Measurements from ENCODE around the gene ATP1A2.

Gene ATP1A2

GRCh38 chr1:160116283-160117147, 956 bp downstream of the ATP1A2 start:
- H3K4me2 ChIP-seq (ENCODE audit: low read length): no peak overlapping the region
- no peak overlapping the region for H3K27ac ChIP-seq (ENCODE audit: low read depth, low read length, poor library complexity, severe bottlenecking)
- no peaks in the 10 kb centered on the region for H3K4me1 ChIP-seq (ENCODE audit: insufficient read depth, low read length, severe bottlenecking)
- no peaks in the 10 kb centered on the region for H3F3A ChIP-seq (ENCODE audit: insufficient read depth, low read length)
- no peaks in the 10 kb centered on the region for H3K79me2 ChIP-seq (ENCODE audit: insufficient read depth, low read length)
- H3K9ac ChIP-seq (ENCODE audit: low read length): no peak overlapping the region
- no peak overlapping the region for H2AFZ ChIP-seq (ENCODE audit: low read length)
- no peaks in the 10 kb centered on the region for H3K36me3 ChIP-seq (ENCODE audit: insufficient read depth, low read length)
- TF ChIP-seq CTCF (IDR thresholded peaks at IDR 0.05; ENCODE audit: low read length) (no peak; the same call in 1 of the 2 replicates), EZH2 (IDR thresholded peaks at IDR 0.05; ENCODE audit: borderline replicate concordance, low read length) (no peak)
- H3K4me3 ChIP-seq (ENCODE audit: low read depth, low read length, poor library complexity, severe bottlenecking): no peak overlapping the region
- H3K27me3 ChIP-seq (ENCODE audit: insufficient read depth, low read length): peaks cover 11% of the 10 kb centered on the region; the same call in 1 of the 2 replicates
- H3K9me3 ChIP-seq (ENCODE audit: low read length): no peaks in the 10 kb centered on the region
- H4K20me1 ChIP-seq (ENCODE audit: insufficient read depth, low read length): no peaks in the 10 kb centered on the region
- H3K9me2 ChIP-seq (ENCODE audit: low read depth, low read length): no peaks in the 10 kb centered on the region

GRCh38 chr1:160117300-160117699, 1.7 kb downstream of the ATP1A2 start:
- Histone ChIP-seq H3K4me3 (ENCODE audit: low read depth, low read length, poor library complexity, severe bottlenecking) (no peak overlapping the region), H3K36me3 (ENCODE audit: insufficient read depth, low read length) (no peaks in the 10 kb centered on the region), H3K9ac (ENCODE audit: low read length) (no peak overlapping the region), H2AFZ (ENCODE audit: low read length) (no peak overlapping the region), H3K27me3 (ENCODE audit: insufficient read depth, low read length) (peaks cover 11% of the 10 kb centered on the region; the same call in 1 of the 2 replicates), H3K4me2 (ENCODE audit: low read length) (no peak overlapping the region), H3K79me2 (ENCODE audit: insufficient read depth, low read length) (no peaks in the 10 kb centered on the region), H3F3A (ENCODE audit: insufficient read depth, low read length) (no peaks in the 10 kb centered on the region), H4K20me1 (ENCODE audit: insufficient read depth, low read length) (no peaks in the 10 kb centered on the region), H3K9me2 (ENCODE audit: low read depth, low read length) (no peaks in the 10 kb centered on the region), H3K27ac (ENCODE audit: low read depth, low read length, poor library complexity, severe bottlenecking) (no peak overlapping the region), H3K9me3 (ENCODE audit: low read length) (no peaks in the 10 kb centered on the region), H3K4me1 (ENCODE audit: insufficient read depth, low read length, severe bottlenecking) (no peaks in the 10 kb centered on the region)
- TF ChIP-seq CTCF (IDR thresholded peaks at IDR 0.05; ENCODE audit: low read length): no peak
- no peak for TF ChIP-seq EZH2 (IDR thresholded peaks at IDR 0.05; ENCODE audit: borderline replicate concordance, low read length)

- Histone ChIP-seq H3K79me2 (ENCODE audit: insufficient read depth, low read length) (no peaks in the 10 kb centered on the region), H2AFZ (ENCODE audit: low read length) (no peak overlapping the region), H3K36me3 (ENCODE audit: insufficient read depth, low read length) (no peaks in the 10 kb centered on the region), H3K9me2 (ENCODE audit: low read depth, low read length) (no peaks in the 10 kb centered on the region), H3K4me3 (ENCODE audit: low read depth, low read length, poor library complexity, severe bottlenecking) (no peak overlapping the region), H3K27me3 (ENCODE audit: insufficient read depth, low read length) (peaks cover 11% of the 10 kb centered on the region; the same call in 1 of the 2 replicates), H3K4me2 (ENCODE audit: low read length) (no peak overlapping the region), H3K27ac (ENCODE audit: low read depth, low read length, poor library complexity, severe bottlenecking) (no peak overlapping the region), H4K20me1 (ENCODE audit: insufficient read depth, low read length) (no peaks in the 10 kb centered on the region), H3K4me1 (ENCODE audit: insufficient read depth, low read length, severe bottlenecking) (no peaks in the 10 kb centered on the region), H3K9me3 (ENCODE audit: low read length) (no peaks in the 10 kb centered on the region), H3K9ac (ENCODE audit: low read length) (no peak overlapping the region), H3F3A (ENCODE audit: insufficient read depth, low read length) (no peaks in the 10 kb centered on the region)
- TF ChIP-seq CTCF (IDR thresholded peaks at IDR 0.05; ENCODE audit: low read length): no peak
- TF ChIP-seq EZH2 (IDR thresholded peaks at IDR 0.05; ENCODE audit: borderline replicate concordance, low read length): no peak
These were observed 2.2 kb downstream of the ATP1A2 start for GRCh38 chr1:160117709-160118183.
